ENCODE data around the gene TMIGD2.
"Not testable (repeated sequence)": the region's sequence is repeated elsewhere in the genome, so short reads cannot be mapped to it uniquely, and the experiment has no call there.

The TMIGD2 gene

GRCh38 chr19:4266253-4267000, 35.8 kb downstream of the TMIGD2 start:
- no peak for DNase-seq

DNA sequence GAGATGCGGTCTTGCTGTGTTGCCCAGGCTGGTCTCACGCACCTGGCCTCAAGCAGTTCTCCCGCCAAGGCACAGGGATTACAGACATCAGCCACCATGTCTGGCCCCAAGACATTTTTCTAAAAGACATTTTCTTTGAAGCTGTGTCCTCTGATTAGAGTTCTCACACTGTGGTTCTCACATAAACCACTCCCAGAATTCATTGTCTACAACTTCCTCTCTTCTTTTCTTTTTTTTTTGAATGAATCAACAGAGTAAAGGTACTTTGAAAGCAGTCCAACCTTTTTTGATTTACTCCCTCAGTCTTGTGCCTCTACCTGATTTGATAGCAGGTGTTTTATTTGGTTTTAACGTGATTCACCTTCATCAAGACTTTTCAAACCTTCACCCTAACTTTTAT, 37.4 kb downstream of the TMIGD2 start:
- no peak for DNase-seq

DNA sequence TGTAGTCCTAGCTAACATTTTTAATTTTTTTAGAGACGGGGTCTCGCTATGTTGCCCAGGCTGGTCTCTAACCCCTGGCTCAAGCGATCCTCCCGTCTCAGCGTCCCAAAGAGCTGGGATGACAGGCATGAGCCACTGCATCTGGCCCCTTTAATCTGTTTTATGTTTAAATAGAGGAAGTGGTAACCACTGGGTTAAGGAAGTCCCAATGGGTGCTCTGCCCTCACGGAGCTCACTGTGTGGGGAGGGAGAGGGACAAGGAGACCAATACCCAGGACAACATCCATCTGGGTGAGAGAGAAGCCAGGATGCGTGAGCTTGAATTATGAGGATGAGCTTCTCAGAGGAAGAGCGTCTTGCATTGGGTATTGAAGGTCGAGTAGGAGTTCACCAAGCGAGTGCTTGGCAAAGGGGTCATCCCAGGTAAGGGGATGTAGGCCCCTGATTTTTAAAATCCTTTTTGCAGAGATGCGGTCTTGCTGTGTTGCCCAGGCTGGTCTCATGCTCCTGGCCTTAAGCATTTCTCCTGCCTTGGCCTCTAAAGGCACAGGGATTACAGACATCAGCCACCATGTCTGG, 41.5 kb downstream of the TMIGD2 start:
- DNase-seq = no peak

DNA sequence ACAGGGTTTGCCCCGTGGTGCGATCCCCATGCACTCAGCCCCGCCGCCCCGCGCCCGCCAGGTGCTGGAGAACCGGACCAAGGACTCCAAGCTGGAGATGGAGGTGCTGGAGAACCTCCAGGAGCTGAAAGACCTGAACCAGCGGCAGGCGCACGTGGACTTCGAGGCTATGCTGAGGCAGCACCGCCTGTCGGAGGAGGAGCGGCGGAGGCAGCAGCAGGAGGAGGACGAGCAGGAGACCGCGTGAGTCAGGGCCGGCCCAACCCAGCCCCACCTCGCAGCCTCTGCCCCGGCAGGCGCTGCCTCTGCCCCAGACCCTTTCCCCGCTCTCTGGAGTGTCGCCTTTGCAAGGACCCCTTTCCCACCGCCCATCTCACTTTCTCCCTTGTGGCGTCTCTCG, 44.0 kb downstream of the TMIGD2 start:
- no peak for DNase-seq

GRCh38 chr19:4257025-4257424, 45.2 kb downstream of the TMIGD2 start:
- DNase-seq = no peak

GRCh38 chr19:4256563-4256962, 45.6 kb downstream of the TMIGD2 start:
- no peak for DNase-seq

- peak; percentile 98 for DNase-seq
These were observed 55.2 kb downstream of the TMIGD2 start, which contains the start of gene YJU2 for GRCh38 chr19:4246767-4247593. Gene YJU2, plus strand, starts transcription at chr19:4247080. Its CDS starts 67 bp downstream, at chr19:4247147.

DNA sequence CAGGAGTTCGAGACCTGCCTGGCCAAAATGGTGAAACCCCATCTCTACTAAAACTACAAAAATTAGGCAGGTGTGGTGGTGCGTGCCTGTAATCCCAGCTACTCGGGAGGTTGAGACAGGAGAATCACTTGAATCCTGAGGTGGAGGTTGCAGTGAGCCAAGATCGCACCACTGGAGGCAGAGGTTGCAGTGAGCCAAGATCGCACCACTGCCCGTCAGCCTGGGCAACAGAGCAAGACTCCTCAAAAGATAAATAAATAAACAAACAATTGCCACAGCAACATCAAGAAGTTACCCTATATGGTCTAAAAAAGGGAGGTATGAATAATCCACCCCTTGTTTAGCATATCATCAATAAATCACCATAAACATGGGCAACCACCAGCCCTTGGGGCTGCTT, 56.3 kb downstream of the TMIGD2 start:
- DNase-seq = not testable (repeated sequence)

All from amniotic stem cell (primary cell).